NCI-H748 treated with DMSO at 0.1 percent for 48 hours (cell line): Measurements from ENCODE around the gene UPB1.
"Not testable (repeated sequence)": the region's sequence is repeated elsewhere in the genome, so short reads cannot be mapped to it uniquely, and the experiment has no call there.

Experiments used
- DNase-seq: peaks from one replicate; lab custom pipeline; 2025; lab: John Stamatoyannopoulos, UW

UPB1 gene

GRCh38 chr22:24482575-24482974 is 12.6 kb upstream of the UPB1 start:
- peak; percentile 27 for DNase-seq

- DNase-seq, result peak; percentile 62
Measured at GRCh38 chr22:24482998-24483397, 12.1 kb upstream of the UPB1 start.

GRCh38 chr22:24483976-24484545 is 11.1 kb upstream of the UPB1 start:
- DNase-seq, result no peak

GRCh38 chr22:24485170-24485569 is 10.0 kb upstream of the UPB1 start:
- no peak for DNase-seq

- no peak for DNase-seq
Measured at GRCh38 chr22:24485608-24486007, 9.5 kb upstream of the UPB1 start.

- no peak for DNase-seq
Measured at GRCh38 chr22:24486501-24486921, 8.6 kb upstream of the UPB1 start.

- DNase-seq, result no peak
Measured at GRCh38 chr22:24489011-24489410, 6.1 kb upstream of the UPB1 start.

- not testable (repeated sequence) for DNase-seq
Measured at GRCh38 chr22:24489434-24489833, 5.7 kb upstream of the UPB1 start.

- DNase-seq, result no peak
Measured at GRCh38 chr22:24492391-24492790, 2.7 kb upstream of the UPB1 start.

GRCh38 chr22:24494167-24494527 is 985 bp upstream of the UPB1 start:
- DNase-seq, result no peak

- no peak for DNase-seq
Measured at GRCh38 chr22:24495365-24495675, 188 bp downstream of the UPB1 start.

- DNase-seq, result no peak
Measured at GRCh38 chr22:24496234-24496633, 1.1 kb downstream of the UPB1 start.

GRCh38 chr22:24496661-24497060 is 1.5 kb downstream of the UPB1 start:
- no peak for DNase-seq

- DNase-seq, result no peak
Measured at GRCh38 chr22:24497841-24498258, 2.7 kb downstream of the UPB1 start.

- DNase-seq, result no peak
Measured at GRCh38 chr22:24498824-24499223, 3.7 kb downstream of the UPB1 start.

GRCh38 chr22:24499706-24500276 is 4.7 kb downstream of the UPB1 start:
- DNase-seq, result no peak

- no peak for DNase-seq
Measured at GRCh38 chr22:24500277-24500820, 5.2 kb downstream of the UPB1 start.

- no peak for DNase-seq
Measured at GRCh38 chr22:24501301-24502005, 6.3 kb downstream of the UPB1 start.

GRCh38 chr22:24502034-24502433 is 6.9 kb downstream of the UPB1 start:
- DNase-seq, result no peak

- DNase-seq, result no peak
Measured at GRCh38 chr22:24502541-24502940, 7.4 kb downstream of the UPB1 start.

GRCh38 chr22:24503137-24503842 is 8.2 kb downstream of the UPB1 start:
- no peak for DNase-seq

- no peak for DNase-seq
Measured at GRCh38 chr22:24503843-24504338, 8.8 kb downstream of the UPB1 start.

GRCh38 chr22:24504540-24504939 is 9.4 kb downstream of the UPB1 start:
- DNase-seq, result no peak
